Endometrial microvascular endothelial cells (primary cell): Measurements from ENCODE around the gene TRIM2. TPM values are rescaled to one million over a fixed set of nuclear protein-coding genes. Genes with fewer than 3 reads are reported as not detected.

Experiments used
- in situ Hi-C: cut with HindIII; loops from 2 replicates; pipeline ENCODE4 v1.10.0; 2017; ENCODE audit warnings: low sequenced_read_pairs, low pct_unique_long_range_greater_than_20kb; ENCODE audit errors: inconsistent ontology term
- total RNA-seq: library from RNA; depleted of rRNA; stranded (reverse); fragments of >200 nt; gene quantifications from one replicate; pipeline ENCODE4 v1.2.3, GENCODE V29; 2015; ENCODE audit errors: inconsistent ontology term

The TRIM2 gene
- total RNA-seq, 1 donor from 2014 or later, result 10.5 TPM

DNA sequence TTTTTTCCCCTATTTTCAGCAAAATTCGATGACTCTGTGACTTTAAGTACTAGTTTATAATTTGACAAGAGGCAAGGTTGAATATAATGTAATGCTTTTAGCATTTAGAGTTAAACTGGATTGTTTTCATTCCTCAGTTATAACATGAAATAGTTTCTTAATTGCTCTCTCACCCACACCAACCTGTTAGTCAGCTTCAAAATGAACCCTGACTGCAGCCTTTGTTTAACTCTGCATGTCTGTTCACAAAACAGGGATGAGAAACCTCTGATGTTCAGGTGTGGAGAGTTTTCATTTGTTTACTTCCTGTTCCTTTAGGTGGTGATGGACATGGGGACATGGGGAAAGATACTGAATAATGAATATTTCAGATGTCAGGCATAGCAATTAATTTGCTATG lies 90.4 kb downstream of the TRIM2 start:
- in situ Hi-C loops, result no loop called here

DNA sequence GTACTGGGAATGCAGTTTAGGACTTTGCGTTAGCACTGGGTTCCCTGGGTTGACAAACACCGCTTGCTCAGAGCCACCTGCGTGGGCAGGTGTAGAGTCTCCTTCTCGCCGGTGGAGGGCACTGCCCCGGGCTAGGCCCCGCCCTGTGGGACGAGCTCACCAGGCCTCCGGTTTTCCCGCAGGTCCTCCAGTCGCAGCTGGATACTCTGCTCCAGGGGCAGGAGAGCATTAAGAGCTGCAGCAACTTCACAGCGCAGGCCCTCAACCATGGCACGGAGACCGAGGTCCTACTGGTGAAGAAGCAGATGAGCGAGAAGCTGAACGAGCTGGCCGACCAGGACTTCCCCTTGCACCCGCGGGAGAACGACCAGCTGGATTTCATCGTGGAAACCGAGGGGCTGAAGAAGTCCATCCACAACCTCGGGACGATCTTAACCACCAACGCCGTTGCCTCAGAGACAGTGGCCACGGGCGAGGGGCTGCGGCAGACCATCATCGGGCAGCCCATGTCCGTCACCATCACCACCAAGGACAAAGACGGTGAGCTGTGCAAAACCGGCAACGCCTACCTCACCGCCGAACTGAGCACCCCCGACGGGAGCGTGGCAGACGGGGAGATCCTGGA lies 91.0 kb downstream of the TRIM2 start:
- in situ Hi-C loops, result no loop called here

DNA sequence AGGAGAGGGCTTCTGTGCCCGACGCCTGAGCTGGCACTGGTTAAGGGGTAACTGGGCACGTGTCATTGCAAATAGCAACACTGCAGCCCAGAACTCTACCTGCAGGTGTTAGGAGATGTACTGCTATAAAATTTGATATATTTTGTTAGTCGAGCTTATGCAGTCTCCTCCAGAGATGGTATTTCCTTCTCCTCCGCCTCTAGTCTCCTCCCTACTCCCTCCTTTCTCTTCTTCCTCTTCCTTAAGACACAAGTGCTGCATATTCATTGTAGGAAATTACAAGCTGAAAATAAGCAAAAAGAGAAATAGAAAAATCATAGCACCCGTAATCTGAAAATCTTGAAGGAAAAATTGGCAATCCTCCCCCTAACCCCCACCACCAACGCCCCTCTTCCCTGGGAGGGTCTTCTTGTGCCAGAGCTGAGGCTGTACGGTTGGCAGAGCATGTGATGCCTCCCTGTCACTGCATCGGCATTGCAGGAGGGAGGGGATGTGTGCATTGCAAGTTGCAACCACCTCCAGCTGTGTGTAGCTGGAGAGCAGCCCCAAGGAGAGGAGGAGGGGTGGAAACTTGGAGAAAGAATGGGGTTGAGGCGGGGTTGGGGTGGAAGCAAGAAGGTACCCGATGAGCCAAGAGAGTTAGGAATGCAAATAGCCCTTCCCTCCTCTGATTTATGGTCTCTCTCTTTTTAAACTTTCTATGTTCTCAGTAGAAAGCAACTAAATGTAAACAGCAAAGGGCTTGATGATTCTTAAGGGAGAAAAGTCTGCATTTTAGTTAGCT lies 92.0 kb downstream of the TRIM2 start:
- in situ Hi-C loops, result no loop called here

DNA sequence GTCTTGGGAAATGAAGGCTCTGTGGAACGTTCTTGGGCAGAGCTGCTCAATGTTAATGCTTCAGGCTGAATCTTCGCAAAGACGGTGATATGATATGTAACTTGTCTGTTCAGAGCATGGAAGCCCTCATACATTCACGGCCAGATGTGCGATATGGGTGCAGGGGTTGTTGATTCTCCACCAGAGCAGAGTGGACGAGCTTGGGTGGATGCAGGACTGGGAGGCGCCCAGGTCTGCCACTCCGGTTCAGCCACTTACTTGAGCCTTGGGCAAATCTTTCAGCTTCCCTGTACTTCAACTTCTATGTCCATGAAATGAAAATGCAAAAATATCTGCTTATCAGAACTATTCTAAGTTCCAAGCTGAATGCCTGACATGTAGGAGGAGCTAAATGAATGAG lies 92.9 kb downstream of the TRIM2 start:
- in situ Hi-C loops, result no loop called here

DNA sequence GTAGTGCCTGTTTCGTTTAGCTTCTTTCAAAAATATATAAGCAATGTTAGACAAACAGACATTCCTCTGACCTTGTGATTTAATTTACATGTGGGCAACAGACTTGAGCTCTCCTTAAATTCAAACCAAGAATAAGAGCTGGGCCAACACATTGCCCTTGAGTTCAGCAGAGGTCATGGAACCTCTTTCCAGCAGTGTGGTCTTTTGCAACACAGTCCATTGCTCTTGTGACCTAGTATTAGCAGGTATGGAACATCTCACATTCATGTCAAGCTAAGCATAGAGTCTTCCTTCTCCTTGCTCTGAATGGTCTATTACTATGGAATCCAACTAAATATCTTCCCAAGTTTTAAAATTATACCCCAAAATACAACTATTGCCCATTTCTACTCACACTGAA lies 106.5 kb downstream of the TRIM2 start:
- in situ Hi-C loops, result no loop called here

DNA sequence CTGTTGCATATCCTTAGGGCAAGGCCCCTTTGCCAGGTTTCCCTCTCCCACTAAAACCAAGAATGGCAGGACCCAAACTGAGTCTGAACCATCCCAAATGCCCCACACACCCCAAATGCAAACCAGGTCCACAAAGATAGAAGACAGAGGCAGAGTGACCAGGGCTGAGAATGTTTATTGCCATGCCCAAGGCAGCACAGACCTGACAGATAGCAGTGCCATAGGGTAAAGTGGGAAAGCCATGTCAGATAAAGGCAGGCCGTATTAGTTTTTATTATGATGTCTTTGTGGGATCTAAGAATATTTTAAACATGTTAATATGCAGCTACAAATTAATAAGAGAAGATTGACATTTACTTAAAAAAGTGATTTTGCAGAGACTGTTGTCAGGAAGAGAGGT lies 110.7 kb downstream of the TRIM2 start:
- in situ Hi-C loops, result no loop called here

DNA sequence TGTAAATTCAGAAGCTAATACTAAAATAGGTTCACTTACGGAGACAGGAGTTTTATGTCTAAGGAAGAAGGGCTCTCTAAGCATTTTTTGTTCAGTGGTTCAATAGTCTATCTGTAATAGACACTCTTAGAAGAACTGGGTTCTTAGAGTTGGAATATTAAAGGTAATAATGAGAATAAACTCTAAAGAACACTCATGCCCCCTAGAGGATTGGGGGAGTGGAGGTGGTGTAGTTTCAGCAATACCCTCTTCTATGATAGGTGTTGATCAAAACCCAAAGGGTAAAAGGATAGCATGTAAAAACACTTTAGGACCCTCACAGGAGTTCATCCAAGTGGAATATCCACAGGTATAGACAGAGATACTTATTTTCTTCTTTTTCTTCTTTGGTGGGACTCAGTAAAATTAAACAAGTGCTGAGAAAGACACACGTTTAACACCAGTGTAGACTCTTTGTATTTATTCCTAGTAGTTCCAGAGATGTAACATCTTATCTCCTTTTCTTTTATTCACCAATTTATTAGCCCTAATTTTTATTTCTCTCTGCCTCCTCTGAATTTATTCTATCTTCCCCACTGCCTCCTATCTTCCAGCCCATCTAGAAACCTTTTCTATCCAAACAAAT lies 114.6 kb downstream of the TRIM2 start:
- in situ Hi-C loops, result no loop called here

DNA sequence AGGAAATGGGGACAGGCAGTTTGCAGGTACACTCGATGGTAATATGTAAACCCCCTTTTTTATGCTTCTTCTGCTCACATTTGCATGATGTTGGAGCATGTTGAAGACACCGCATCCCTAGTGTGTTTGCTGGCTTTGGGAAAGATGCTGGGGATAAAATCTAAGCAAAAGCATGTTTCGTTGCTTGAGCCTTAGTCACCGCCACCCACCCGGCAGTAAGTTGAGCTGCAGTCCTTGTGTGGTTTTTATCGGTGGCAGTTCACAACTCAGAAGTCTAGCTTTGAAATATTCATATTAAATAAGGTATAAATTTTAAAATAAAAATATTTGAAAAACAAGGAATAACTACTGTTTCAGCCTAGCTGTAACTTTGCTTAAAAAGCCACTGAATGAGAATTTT lies 118.5 kb downstream of the TRIM2 start:
- in situ Hi-C loops, result no loop called here

DNA sequence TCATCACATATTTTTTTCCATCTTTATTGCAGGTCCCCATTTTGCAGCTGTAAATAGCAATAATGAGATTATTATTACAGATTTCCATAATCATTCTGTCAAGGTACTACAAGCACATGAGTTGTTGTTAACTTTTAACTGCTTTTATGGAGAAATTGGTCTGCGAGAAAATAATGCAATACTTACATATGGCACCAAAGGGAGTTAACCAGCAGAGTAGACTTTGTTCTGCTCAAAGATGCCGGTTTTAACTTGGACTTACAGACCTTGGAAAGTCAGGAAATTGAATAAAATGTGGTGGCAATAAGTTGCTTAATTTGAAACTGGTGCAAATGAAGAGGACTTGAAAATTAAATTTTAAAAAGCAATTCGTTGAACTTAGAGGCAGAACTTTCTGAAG lies 119.8 kb downstream of the TRIM2 start:
- in situ Hi-C loops, result no loop called here

DNA sequence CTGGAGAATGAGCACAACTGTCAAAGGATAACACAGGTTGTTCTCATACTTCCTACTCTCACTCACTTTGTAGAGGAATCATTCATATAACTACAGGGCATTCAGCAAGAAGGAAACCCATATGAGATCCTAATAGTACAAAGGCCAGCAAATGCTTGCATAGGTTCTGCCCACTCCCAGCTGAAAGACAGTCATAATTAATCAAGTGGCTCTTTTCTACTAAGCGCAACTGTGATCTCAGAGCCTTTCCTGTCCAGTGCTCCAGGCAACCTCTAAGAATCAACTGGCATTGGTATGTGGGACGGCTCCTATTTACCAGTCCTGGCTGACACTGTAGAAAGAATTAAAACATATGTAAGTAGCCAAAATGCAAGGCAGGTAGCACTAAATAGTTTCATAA lies 121.3 kb downstream of the TRIM2 start:
- in situ Hi-C loops, result no loop called here

DNA sequence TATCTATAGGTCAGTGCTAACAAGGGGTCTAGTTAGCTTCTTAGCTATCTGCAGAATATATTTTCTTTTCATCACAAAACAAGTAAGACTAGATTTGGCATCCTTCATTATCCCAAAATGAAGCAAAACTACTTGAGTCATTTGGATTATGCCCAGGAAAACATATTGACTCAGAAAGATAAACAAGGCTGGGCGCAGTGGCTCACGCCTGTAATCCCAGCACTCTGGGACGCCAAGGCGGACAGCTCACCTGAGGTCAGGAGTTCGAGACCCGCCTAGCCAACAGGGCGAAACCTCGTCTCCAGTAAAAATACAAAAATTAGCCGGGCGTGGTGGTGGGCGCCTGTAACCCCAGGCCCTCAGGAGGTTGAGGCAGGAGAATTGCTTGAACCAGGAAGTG lies 122.3 kb downstream of the TRIM2 start:
- in situ Hi-C loops, result no loop called here

DNA sequence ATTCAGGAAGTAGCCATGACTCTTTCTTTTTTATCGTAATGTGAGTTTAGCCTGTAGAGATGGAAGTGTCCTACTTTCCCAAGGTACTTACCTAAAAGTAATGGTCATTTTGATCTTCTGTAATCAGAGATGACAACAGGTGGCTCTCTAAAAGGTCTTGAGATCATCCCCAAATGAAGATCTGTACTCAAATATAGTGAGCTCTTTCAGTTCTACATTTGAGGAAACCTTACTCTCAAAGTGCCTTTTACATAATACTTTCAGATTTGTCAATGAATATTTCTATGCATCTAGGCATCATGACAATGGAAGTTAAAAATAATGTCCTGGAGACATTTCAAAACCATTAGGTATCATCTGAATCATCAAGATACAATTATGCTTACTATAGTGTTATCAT lies 123.0 kb downstream of the TRIM2 start:
- in situ Hi-C loops, result no loop called here

DNA sequence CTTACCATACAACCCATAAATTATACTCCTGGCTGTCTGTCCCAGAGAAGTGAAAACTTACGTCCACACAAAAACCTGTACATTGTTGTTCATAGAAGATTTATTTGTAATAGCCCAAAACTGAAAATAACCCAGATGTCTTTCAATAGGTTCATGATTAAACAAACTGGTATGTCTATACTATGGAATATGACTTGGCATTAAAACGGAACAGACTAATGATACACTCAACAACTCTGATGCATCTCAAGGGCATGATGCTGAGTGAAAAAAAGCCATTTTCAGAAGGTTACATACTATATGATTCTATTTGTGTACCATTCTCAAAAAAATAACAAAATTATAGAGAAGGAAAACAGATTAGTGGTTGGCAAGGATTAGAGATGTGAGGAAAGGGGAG lies 128.7 kb downstream of the TRIM2 start:
- in situ Hi-C loops, result no loop called here

DNA sequence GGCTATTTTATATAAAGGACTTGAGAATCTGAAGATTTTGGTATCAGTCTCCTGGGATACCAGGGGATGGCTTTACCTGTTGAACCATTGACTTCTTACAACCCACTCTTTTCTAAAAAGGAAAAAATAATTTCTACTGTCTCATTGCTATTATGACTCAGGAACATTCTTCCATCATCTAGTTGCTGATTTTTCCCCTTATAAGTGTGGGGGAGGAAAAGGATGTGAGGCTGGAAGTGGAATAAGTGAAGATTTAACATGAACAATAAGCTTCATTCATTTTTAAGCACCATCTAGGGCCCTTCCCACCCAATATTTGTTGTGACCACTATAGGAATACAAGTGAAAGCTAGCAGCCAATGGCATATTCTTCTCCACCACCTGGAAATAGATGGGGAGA lies 129.6 kb downstream of the TRIM2 start:
- in situ Hi-C loops, result no loop called here

DNA sequence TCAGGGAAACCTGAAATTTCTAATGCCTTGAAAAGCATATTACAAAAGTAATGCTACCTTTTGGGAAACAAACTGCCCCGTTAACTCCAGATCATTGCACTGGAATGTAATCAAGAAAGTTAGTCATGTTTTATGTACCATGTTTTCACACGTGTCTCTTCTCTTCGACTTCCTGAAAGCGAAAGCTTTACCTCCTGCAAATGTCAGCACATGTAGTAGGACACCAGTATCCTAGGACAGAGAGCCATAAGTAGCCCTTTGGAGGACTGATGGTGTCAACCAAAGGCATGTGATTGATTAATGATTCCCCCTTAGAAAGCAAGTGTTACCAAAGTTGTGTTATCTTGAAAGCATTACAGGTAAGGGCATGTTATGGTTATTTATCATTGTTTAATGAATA lies 131.4 kb downstream of the TRIM2 start:
- in situ Hi-C loops, result no loop called here

DNA sequence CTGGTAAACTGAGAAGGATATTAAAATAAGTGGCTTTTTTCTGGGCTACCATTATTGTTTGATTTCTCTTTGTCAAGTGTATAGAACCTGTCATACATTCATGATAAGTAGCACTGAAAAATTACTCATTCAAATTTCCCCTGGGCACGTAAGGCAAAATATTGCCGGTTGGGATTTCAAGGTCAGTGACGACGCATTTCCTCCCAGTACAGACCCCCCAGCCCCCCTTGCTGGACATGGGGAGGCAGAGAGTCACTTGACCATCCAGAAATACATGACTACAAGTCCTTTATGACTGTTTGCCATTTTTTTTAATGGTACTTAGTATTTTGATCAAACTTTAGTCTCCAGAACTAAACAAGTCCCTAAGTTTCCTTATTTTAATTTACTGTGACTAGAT lies 133.4 kb downstream of the TRIM2 start:
- in situ Hi-C loops, result no loop called here

DNA sequence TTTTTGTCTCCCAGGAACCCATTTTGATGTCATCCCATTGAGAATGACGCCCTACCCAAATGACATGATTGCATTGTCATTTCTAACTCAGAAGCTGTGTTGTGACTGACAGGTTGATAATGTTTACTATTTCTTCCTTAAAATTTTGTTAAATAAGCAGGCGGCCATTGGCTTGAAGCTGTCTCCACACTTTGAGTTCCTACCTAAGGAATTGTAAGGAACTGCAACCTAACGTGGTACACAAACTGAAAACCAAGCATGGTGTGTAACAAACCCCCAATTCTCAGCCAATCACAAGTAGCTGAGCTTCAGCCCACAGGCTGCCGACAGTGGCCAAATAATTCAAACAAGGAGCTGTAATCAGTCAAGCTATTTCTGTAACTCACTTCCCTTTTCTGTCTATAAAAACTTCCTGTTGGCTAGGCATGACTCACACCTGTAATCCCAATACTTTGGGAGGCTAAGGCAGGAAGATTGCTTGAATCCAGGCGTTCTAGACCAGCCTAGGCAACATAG lies 137.4 kb downstream of the TRIM2 start:
- in situ Hi-C loops, result no loop called here

DNA sequence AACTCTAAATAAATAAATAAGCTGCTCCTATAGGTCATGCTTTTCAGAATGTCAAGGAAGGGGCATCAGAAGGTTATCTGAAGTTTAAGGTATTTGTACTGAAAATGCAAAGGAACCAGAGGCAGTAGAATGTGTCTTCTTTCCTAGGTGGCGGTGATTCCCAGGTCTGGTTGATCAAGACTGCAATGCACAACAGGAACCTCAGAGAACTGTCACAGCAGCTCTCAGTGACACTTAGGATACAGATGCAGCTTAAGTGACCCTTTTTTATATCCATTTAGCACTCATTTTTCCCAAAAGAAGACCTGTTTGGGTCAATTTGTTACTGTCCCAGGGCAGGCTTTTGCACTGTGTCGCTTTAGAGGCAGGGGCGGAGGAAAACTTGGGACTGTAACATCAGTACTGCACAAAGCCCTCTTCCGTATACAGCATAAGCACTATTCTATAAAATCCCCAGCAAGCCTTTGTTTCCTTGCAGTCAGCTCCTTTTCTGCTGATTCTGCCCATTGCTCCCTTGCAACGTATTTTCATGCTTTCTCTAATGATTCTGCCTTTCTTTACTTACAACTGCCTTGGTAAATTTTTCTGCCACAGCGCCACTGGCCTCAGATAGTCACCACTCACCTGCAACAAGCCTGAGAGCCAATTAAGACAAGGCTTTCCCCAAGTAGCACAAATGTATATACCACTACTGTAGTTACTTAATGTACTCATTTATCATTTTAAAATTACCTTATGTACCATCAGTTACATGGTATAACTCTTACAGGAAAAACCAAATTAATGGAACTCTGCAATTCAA lies 138.7 kb downstream of the TRIM2 start:
- in situ Hi-C loops, result no loop called here
